K562 (cell line): Measurements from ENCODE around the gene YES1.

Experiments used
- TCF7 ChIP-seq: sonication (generic); IDR thresholded peaks from 2 replicates; pipeline ENCODE4 v1.6.1; 2016; ENCODE audit warnings: antibody characterized with exemption, borderline replicate concordance
- VEZF1 ChIP-seq: fragments of 200-800 bp; sonication (Bioruptor generic); IDR thresholded peaks from 2 replicates; pipeline ENCODE4 v1.6.1; 2017; ENCODE audit warnings: missing genetic modification characterization, missing compliant biosample characterization
- TF ChIP-seq, protein P1 (sequence below): sonication (generic); formaldehyde crosslinking; IDR thresholded peaks from 2 replicates; pipeline ENCODE4 v1.8.1; 2022; ENCODE audit warnings: missing genetic modification reagents

DNA sequence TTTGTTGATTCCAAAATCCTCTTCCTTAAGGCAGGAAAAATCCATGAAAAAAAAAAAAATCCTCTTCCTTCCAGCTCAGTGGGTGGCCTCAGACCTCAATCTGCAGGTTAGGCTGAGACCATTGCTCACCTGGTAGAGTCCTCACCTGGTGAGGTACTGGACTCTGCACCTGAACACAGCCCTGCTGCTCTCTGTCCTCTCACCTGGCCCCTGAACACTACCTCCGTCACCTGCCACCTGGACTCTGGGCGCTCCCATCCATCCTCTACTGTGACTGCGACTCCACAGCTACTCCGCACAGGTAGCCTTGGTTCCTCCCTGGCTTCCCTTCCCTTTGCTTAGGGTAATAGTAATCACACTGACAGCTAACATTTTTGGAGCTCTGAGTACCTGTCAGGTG is 132.5 kb downstream of the YES1 start:
- TF ChIP-seq VEZF1 (no peak), TCF7 (no peak)
- TF ChIP-seq, protein P1, sequence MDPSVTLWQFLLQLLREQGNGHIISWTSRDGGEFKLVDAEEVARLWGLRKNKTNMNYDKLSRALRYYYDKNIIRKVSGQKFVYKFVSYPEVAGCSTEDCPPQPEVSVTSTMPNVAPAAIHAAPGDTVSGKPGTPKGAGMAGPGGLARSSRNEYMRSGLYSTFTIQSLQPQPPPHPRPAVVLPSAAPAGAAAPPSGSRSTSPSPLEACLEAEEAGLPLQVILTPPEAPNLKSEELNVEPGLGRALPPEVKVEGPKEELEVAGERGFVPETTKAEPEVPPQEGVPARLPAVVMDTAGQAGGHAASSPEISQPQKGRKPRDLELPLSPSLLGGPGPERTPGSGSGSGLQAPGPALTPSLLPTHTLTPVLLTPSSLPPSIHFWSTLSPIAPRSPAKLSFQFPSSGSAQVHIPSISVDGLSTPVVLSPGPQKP = no peak
